Neural progenitor cell (in vitro differentiated cells): ENCODE measurements around the gene DHRS12. TPM values are rescaled to one million over a fixed set of nuclear protein-coding genes. Genes with fewer than 3 reads are reported as not detected.

Source experiments
- DNase-seq: peaks from one replicate; pipeline ENCODE4 v3.0.0-alpha.2; 2016; ENCODE audit warnings: low spot score
- H2AFZ ChIP-seq: fragments of 200-600 bp; sonication (generic); replicated peaks from 2 replicates; pipeline ENCODE4 v1.6.1; 2016; ENCODE audit warnings: antibody characterized with exemption
- H3F3A ChIP-seq: fragments of 200-600 bp; sonication (generic); 2 replicates; pipeline ENCODE4 v1.6.1; 2016; ENCODE audit warnings: antibody characterized with exemption, low read depth
- H3K27ac ChIP-seq: fragments of 200-600 bp; sonication (generic); 2 replicates; pipeline ENCODE4 v1.5.1; 2016; ENCODE audit warnings: mild to moderate bottlenecking
- H3K27me3 ChIP-seq: fragments of 200-600 bp; sonication (generic); 2 replicates; pipeline ENCODE4 v1.6.1; 2016; ENCODE audit warnings: mild to moderate bottlenecking, moderate library complexity
- H3K36me3 ChIP-seq: fragments of 200-600 bp; sonication (generic); 2 replicates; pipeline ENCODE4 v1.5.1; 2016
- H3K4me1 ChIP-seq: fragments of 200-600 bp; sonication (generic); 2 replicates; pipeline ENCODE4 v1.6.1; 2016; ENCODE audit warnings: mixed run types
- H3K4me2 ChIP-seq: fragments of 200-600 bp; sonication (generic); 2 replicates; pipeline ENCODE4 v1.6.1; 2016
- H3K4me3 ChIP-seq: fragments of 200-600 bp; sonication (generic); 2 replicates; pipeline ENCODE4 v1.5.1; 2016
- H3K79me2 ChIP-seq: fragments of 200-600 bp; sonication (generic); 2 replicates; pipeline ENCODE4 v1.6.1; 2016; ENCODE audit warnings: low read depth
- H3K9ac ChIP-seq: fragments of 200-600 bp; sonication (generic); 2 replicates; pipeline ENCODE4 v1.6.1; 2016
- H3K9me3 ChIP-seq: fragments of 200-600 bp; sonication (generic); 2 replicates; pipeline ENCODE4 v1.5.1; 2016; ENCODE audit warnings: low read depth
- H4K20me1 ChIP-seq: fragments of 200-600 bp; sonication (generic); 2 replicates; pipeline ENCODE4 v1.6.1; 2016; ENCODE audit warnings: low read depth
- H3K27ac Mint-ChIP-seq: 3 replicates; pipeline ENCODE4 v1.8.0; 2021; ENCODE audit warnings: mixed read lengths
- H3K27me3 Mint-ChIP-seq: 2 replicates; pipeline ENCODE4 v1.8.0; 2022; ENCODE audit warnings: low read depth, mild to moderate bottlenecking, inconsistent platforms, moderate library complexity, mixed read lengths; ENCODE audit not compliant: insufficient read depth
- H3K36me3 Mint-ChIP-seq: 3 replicates; pipeline ENCODE4 v1.8.0; 2021; ENCODE audit warnings: mixed read lengths
- H3K4me1 Mint-ChIP-seq: 3 replicates; pipeline ENCODE4 v1.8.0; 2021; ENCODE audit warnings: mixed read lengths
- H3K4me3 Mint-ChIP-seq: 3 replicates; pipeline ENCODE4 v1.8.0; 2021; ENCODE audit warnings: mild to moderate bottlenecking, moderate library complexity, mixed read lengths
- H3K9me3 Mint-ChIP-seq: 3 replicates; pipeline ENCODE4 v1.8.0; 2020; ENCODE audit warnings: mixed read lengths
- CTCF ChIP-seq: fragments of 200-600 bp; sonication (generic); IDR thresholded peaks from 2 replicates; pipeline ENCODE4 v1.5.1; 2017; ENCODE audit warnings: antibody characterized with exemption, mild to moderate bottlenecking
- EZH2 ChIP-seq: fragments of 200-600 bp; sonication (generic); IDR thresholded peaks from 2 replicates; pipeline ENCODE4 v1.6.1; 2017; ENCODE audit warnings: antibody characterized with exemption, mild to moderate bottlenecking, moderate library complexity
- EZH2phosphoT487 ChIP-seq: fragments of 200-600 bp; sonication (generic); IDR thresholded peaks from 2 replicates; pipeline ENCODE4 v1.6.1; 2017; ENCODE audit warnings: antibody characterized with exemption
- total RNA-seq: library from RNA; depleted of rRNA; stranded (reverse); fragments of >200 nt; gene quantifications from 2 replicates; pipeline ENCODE4 v1.2.3, GENCODE V29; 2015; ENCODE audit warnings: low replicate concordance

The DHRS12 gene
- total RNA-seq, 1 donor from 2014 or later: 5.2 TPM

- no peaks in the 10 kb centered on the region for H4K20me1 ChIP-seq
- no peak overlapping the region for H3K9ac ChIP-seq
- H3K27ac ChIP-seq: no peak overlapping the region
- H3K79me2 ChIP-seq: no peaks in the 10 kb centered on the region
- peak overlapping the region; percentile 84 for H3K27ac Mint-ChIP-seq
- no peak overlapping the region for H3K4me3 Mint-ChIP-seq
- H3K4me1 Mint-ChIP-seq: peaks cover 36% of the 10 kb centered on the region
- peaks cover 18% of the 10 kb centered on the region for H3K4me1 ChIP-seq
- no peak overlapping the region for H3K4me2 ChIP-seq
- H3K9me3 ChIP-seq: no peaks in the 10 kb centered on the region
- no peaks in the 10 kb centered on the region for H3K9me3 Mint-ChIP-seq
- peaks cover 5% of the 10 kb centered on the region for H3K36me3 Mint-ChIP-seq
- DNase-seq: no peak
- no peaks in the 10 kb centered on the region for H3K27me3 Mint-ChIP-seq
- no peaks in the 10 kb centered on the region for H3F3A ChIP-seq
- no peak overlapping the region for H3K4me3 ChIP-seq
- no peaks in the 10 kb centered on the region for H3K36me3 ChIP-seq
- no peak overlapping the region for H2AFZ ChIP-seq
- no peaks in the 10 kb centered on the region for H3K27me3 ChIP-seq
- TF ChIP-seq EZH2phosphoT487 (no peak), CTCF (no peak), EZH2 (no peak)
Observed at GRCh38 chr13:51794964-51795363, 9.0 kb downstream of the DHRS12 start.

GRCh38 chr13:51793570-51794271, 10.2 kb downstream of the DHRS12 start:
- Histone ChIP-seq H2AFZ (no peak overlapping the region), H3F3A (no peaks in the 10 kb centered on the region), H3K4me3 (no peak overlapping the region), H3K27ac (no peak overlapping the region), H3K27me3 (no peaks in the 10 kb centered on the region), H3K79me2 (no peaks in the 10 kb centered on the region), H3K9me3 (no peaks in the 10 kb centered on the region), H4K20me1 (no peaks in the 10 kb centered on the region), H3K36me3 (no peaks in the 10 kb centered on the region), H3K4me1 (peaks cover 6% of the 10 kb centered on the region), H3K4me2 (no peak overlapping the region), H3K9ac (no peak overlapping the region)
- Mint-ChIP-seq H3K27ac (peak overlapping the region; percentile 4), H3K36me3 (peaks cover 11% of the 10 kb centered on the region), H3K4me1 (peaks cover 29% of the 10 kb centered on the region), H3K4me3 (no peak overlapping the region), H3K9me3 (no peaks in the 10 kb centered on the region), H3K27me3 (no peaks in the 10 kb centered on the region)
- TF ChIP-seq CTCF (no peak), EZH2 (no peak), EZH2phosphoT487 (no peak)
- no peak for DNase-seq

GRCh38 chr13:51786425-51787265, 17.3 kb downstream of the DHRS12 start:
- no peaks in the 10 kb centered on the region for H3K27me3 ChIP-seq
- H4K20me1 ChIP-seq: no peaks in the 10 kb centered on the region
- peaks cover 3% of the 10 kb centered on the region for H3F3A ChIP-seq
- no peaks in the 10 kb centered on the region for H3K9me3 ChIP-seq
- peak overlapping the region; percentile 47 for H3K4me2 ChIP-seq
- peaks cover 18% of the 10 kb centered on the region for H3K4me1 ChIP-seq
- peak overlapping the region; percentile 59 for H2AFZ ChIP-seq
- H3K27ac ChIP-seq: no peak overlapping the region
- no peaks in the 10 kb centered on the region for H3K79me2 ChIP-seq
- Mint-ChIP-seq H3K36me3 (peaks cover 6% of the 10 kb centered on the region), H3K27me3 (peaks cover 2% of the 10 kb centered on the region), H3K27ac (peak overlapping the region; percentile 91), H3K4me1 (peaks cover 37% of the 10 kb centered on the region), H3K4me3 (no peak overlapping the region), H3K9me3 (no peaks in the 10 kb centered on the region)
- DNase-seq: no peak
- no peak overlapping the region for H3K4me3 ChIP-seq
- no peak for TF ChIP-seq EZH2phosphoT487
- no peak for TF ChIP-seq EZH2
- no peak for TF ChIP-seq CTCF
- H3K9ac ChIP-seq: no peak overlapping the region
- no peaks in the 10 kb centered on the region for H3K36me3 ChIP-seq
